Suprapubic skin (tissue), 3 donors: ENCODE measurements around the gene CD96.
"Not testable (repeated sequence)": the region's sequence is repeated elsewhere in the genome, so short reads cannot be mapped to it uniquely, and the experiment has no call there.

Experiments
- CTCF ChIP-seq, 2 donors: fragments of 200-600 bp in 1 of 2; fragments of 450-650 bp in 1 of 2; sonication (generic) in 1 of 2; IDR thresholded peaks; one replicate each; pipeline ENCODE4 v1.5.1; 2016 to 2019; ENCODE audit warnings: antibody characterized with exemption in 2 of 2, mild to moderate bottlenecking in 1 of 2, moderate library complexity in 1 of 2
- EP300 ChIP-seq: sonication (generic); formaldehyde crosslinking; IDR thresholded peaks from one replicate; pipeline ENCODE4 v1.6.1; 2017; ENCODE audit warnings: antibody characterized with exemption
- POLR2A ChIP-seq, 2 donors: fragments of 450-650 bp; IDR thresholded peaks; one replicate each; pipeline ENCODE4 v1.6.1; 2017; ENCODE audit warnings: antibody characterized with exemption in 2 of 2, mild to moderate bottlenecking in 2 of 2, moderate library complexity in 2 of 2

- not testable (repeated sequence) for TF ChIP-seq CTCF (IDR thresholded peaks at IDR 0.05); EP300; POLR2A (IDR thresholded peaks at IDR 0.05)
These were observed 19.9 kb downstream of the CD96 start for GRCh38 chr3:111561902-111562301.
